HG03108 (cell line): ENCODE results near the gene CCR7.

Experiments used
- ATAC-seq: cut with Tn5 transposase; IDR thresholded peaks from one replicate; pipeline ENCODE4 v1.9.1; 2021; ENCODE audit warnings: moderate library complexity; ENCODE audit not compliant: unreplicated experiment

The CCR7 gene

GRCh38 chr17:40538936-40539705 lies 26.2 kb downstream of the CCR7 start:
- ATAC-seq, result no peak

DNA sequence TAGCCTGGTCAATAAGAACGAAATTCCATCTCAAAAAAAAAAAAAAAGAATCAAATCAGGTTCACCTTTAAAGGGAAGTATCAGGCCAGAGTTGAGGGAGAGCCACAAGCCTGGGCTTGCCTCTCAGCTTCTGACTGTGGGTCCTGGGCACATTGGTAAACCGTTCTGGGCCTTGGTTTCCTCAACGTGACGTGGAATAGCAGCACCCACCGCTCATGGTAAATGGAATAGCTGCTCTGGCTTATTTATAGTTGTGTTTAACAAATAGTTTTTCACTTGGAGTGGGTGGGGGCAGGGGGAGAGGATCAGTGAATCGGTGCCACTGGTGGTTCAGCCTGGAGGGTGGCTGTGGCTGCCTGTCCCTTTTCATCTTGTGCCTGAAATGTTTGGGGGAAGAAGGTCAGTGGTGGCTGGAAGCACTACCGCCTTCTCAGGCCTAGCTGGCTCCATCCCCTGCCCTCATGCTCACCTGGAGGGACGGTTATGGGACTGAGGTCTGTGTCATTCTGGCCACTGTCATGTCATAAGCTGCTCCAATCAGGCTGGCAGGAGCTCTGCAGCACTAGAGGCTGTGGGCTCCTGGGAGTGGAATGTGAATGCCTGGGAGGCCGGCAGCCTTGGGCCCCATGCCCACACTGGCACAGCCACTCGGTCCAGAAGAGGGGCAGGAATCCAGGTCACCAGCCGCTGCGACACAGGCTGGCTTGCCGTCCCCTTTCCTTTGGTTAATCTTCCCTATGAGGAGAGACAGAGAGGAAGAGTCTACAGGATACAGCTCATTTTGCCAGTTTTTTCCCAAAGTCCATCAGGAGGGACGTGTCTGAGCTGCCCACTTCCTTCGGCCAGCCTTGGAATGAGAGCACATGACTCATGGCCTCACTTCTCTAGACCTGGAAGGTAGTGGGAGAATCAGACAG lies 27.0 kb downstream of the CCR7 start:
- ATAC-seq, result no peak

- ATAC-seq, result no peak
These were observed 28.7 kb downstream of the CCR7 start for GRCh38 chr17:40536295-40537171.

DNA sequence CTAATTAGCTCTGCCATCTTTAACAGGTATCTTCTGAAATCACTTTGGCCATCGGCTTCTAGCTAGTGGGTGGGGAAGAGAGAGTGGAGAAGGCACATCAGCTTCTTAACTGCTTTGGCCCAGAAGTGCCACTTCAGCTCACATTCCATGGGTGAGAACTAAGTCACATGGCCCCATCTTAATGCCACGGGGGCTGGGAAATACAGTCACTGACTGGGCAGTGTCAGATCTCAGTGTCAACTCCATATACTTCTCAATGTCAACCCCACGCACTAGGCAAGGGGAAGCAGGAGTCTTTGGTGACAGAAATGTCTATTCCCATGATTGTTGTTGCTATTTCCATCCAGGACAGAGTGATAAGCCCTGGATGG lies 29.4 kb downstream of the CCR7 start:
- no peak for ATAC-seq

DNA sequence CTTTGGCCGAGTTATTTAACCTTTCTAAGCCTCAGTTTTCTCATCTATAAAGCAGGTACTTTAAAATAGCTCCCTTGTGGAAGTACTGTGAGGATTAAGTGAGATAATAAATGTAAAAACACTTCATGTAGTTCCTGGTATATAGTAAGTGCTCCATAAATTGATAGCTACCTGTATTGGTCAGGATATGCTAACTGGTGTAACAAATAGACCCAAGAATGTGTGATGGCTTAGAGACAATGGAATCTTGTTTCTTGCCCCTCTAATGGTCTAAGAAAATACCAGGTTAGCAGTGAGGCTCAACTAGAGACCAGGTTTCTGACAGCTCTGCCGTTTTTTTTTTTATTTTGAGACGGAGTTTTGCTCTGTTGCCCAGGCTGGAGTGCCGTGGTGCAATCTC lies 29.8 kb downstream of the CCR7 start:
- no peak for ATAC-seq

DNA sequence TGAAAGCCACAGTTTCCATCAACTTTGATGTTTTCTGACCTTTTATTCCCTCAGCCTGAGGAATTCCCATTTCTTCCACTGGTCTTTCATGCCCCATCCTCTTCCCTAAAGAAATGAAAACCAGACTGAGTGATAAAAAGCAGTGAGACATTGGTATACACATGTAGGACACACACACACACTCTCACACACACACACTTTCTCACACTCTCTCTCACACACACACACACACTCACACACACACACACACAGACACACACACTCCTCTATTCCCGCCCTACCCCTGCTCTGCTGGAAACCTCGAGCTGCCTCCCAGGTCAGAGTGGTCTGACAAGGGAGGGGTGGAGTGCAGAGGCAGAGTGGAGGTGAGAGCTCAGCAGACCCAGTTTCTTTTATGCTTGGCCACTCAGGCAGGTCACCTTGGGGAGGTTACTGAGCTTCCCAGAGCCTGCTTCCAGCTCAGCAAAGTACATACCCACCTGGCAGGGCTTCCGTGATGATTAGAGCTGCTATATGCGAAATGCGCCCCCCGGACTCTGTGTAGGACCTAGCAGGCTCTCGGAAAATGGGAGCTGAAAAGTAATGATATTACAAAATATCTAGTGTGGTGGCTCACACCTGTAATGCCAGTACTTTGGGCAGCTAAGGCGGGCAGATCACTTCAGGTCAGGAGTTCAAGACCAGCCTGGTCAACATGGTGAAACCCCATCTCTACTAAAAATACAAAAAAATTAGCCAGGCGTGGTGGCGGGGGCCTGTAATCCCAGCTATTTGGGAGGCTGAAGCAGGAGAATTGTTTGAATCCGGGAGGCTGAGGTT lies 30.7 kb downstream of the CCR7 start:
- no peak for ATAC-seq

DNA sequence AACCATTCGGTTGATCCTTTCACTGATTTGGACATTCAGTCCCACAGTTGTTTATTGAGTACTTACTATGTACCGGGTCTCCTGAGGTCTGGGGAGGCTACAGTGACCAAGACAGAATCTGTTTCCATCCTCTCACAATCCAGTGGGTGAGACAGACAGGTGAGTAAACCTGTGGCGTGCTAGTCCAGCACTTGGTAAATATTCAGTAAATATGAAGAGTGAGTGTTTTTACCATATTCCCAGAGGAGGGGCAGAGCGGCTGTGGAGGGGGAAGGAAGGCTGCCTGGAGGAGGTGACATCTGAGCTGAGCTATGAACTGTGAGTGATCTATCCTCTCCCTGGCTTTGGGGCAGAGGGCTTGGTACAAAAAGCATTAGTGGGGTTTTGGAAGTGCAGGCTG lies 31.4 kb downstream of the CCR7 start:
- no peak for ATAC-seq

- ATAC-seq, result no peak
These were observed 32.6 kb downstream of the CCR7 start for GRCh38 chr17:40532520-40533253.

DNA sequence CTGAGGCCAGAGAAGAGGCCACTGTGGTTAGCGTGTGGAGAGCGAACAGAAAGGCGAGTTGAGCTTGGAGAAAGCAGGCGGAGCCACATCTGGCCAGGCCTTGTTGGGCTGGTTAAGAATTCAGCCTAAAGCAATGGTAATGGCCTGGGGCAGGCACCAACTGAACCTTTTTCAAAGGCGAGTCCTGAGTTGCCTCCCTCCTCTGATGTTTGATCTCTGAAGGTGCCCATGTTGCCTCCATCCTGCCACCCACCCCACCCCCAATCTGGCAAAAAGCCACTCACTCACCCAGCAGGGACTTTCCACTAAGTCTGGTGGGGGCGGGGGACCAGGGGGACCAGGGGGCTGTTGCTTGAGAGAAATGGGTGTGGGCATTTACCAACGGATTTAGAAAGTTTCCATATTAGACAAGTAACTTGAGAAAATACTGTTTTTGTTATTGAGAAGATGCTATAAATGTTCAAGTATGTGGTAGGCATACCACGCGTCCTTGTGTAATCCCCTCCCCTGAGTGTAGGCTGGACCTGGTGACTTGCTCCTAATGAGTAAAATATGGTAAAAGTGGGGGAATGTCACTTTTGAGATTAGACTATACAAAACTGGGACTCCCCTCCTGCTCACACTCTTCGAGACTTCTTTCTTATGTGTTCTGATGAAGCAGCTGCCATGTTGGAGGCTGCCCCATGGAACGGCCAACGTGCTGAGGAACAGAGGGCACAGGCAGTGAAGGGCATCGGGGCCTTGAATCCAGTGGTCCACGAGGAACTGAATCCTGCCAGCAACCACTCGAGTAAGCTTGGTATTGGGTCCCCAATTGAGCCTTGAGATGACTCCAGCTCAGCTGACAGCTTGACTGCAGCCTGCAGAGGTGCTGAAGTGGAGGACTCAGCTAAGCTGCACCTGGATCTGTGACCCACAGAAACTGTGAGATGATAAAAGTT lies 34.0 kb downstream of the CCR7 start:
- ATAC-seq, result no peak

DNA sequence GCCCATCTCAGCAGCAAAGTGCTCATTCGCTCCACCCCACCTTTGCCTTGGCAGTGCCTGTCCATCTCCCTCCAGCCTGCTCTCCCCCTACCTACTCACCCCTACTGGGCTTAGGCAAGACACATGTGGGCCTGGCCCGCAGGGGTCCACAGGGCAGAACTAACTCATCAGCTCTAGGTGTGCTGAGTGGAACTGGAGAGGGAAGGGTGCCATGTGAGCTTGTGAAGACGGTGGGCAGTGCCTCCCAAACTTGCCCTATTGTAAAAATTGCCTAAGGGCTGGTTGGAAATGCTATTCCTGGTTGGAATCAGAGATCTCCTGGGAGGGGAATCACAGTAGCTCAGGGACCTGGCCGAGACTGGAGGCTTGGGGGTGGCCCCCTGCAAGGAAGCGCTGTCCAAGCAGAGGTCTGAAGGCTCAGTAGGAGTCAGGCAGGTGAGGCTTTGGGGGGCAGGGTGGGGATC lies 34.7 kb downstream of the CCR7 start:
- no peak for ATAC-seq

DNA sequence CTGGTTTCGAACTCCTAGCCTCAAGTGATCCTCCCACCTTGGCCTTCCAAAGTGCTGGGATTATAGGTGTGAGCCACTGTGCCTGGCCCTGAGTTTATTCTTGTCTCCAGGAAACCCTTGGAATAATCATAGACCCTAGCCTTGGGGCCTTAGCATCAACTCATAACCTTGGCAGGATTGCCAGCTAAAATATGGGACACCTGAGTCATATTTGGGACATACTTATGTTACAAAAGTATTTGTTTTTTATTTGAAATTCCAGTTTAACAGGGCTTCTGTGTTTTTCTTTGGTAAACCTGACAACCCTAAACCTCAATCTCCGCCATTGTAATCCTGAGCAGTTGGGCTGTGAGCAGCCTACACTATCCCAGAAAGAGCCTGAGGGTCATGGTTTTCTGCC lies 35.3 kb downstream of the CCR7 start:
- no peak for ATAC-seq

DNA sequence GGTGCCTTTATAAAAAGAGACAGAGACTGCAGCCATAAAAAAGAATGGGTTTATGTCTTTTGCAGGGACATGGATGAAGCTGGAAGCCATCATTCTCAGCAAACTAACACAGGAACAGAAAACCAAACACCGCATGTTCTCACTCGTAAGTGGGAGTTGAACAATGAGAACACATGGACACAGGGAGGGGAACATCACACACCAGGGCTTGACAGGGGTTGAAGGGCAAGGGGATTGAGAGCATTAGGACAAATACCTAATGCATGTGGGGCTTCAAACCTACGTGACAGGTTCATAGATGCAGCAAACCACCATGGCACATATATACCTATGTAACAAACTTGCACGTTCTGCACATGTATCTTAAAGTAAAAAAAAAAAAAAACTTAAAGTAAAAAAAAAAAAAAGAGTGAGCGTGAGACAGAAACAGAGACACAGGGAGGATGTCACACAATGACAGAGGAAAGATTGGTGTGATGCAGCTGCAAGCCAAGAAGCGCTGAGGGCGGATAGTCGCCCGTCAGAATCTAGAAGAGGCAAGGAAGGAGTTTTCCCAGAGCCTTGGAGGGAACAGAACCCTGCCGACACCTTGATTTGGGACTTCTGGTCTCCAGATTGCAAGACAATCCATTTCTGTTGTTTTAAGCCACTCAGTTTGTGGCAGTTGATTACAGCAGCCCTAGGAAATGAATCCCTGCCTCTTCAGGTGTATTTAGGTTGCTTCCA lies 36.4 kb downstream of the CCR7 start:
- ATAC-seq, result no peak

DNA sequence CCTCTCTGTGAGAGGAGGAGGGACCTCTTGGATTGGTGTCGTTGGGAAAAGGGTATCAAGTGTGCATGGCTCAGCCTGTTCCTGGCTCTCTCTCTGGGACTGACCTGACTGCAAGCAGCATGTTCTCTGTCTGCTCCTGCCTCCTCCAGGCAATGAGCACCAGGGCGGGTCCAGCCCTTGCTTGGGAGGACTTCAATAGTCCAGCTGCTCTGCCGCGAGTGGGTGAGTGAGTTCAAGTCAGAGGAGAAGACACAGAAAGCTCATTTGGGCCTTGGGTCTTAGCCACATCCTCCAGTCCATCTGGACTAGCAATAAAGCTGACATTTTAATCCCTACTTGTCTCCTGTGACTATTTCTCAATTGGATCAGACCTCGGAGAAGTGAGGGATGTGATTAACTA lies 38.6 kb downstream of the CCR7 start:
- ATAC-seq, result no peak

- ATAC-seq, result no peak
These were observed 40.0 kb downstream of the CCR7 start for GRCh38 chr17:40525294-40525693.

- ATAC-seq, result no peak
These were observed 40.9 kb downstream of the CCR7 start for GRCh38 chr17:40524243-40524965.

DNA sequence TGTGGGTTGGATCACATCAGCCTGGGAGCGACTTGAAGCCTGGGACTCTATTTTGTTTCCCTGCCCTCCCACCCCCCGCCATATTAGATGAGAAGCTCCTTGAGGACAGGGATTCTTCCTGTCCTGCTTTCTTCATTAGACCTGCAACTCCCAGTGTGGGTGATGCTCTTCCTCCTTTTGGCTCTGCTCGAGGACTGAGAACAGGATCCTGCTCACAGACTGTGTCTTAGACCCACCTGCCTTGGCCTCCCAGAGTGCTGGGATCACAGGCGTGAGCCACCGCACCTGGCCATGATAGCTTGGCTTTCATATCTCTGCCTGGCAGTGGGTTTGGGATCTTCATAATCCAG lies 42.3 kb downstream of the CCR7 start:
- no peak for ATAC-seq

DNA sequence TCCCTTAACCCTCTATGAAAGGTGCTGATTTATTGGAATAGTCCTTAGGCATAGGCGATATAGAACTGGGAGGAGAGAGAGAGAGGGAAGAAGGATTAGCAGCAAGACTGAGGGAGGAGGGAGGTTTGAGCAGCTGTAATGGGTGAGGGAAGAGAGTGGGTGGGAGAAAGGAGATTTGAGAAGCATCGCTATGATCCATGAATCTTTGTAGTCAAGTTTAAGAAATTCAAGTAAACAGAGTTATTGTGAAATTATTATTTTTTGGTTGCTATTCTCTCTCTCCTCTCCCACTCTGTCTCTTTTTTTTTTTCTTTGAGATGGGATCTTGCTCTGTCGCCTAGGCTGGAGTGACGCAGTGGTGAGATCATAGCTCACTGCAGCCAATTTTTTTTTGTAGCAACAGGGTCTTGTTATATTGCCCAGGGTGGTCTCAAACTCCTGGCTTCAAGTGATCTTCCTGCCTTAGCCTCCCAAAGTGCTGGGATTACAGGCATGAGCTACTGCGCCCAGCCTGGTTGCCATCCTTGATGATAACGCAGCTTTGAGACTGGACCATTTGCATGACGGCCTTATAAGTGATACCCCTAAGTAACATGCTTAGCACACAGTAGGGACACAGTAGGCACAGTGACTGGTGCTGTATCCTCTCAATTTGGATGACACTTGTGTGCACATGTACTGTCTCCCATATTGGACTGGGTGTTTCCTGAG lies 42.9 kb downstream of the CCR7 start:
- ATAC-seq, result no peak
